Thoracic aorta (tissue), 2 donors: ENCODE measurements around the gene MCF2L2. TPM values are rescaled to one million over a fixed set of nuclear protein-coding genes. Genes with fewer than 3 reads are reported as not detected.

Source experiments
- ATAC-seq: fragments of 150-250 bp; one replicate; pipeline ENCODE4 v1.8.0; 2017; ENCODE audit warnings: low read depth; ENCODE audit not compliant: insufficient number of reproducible peaks, low FRiP score
- DNase-seq: peaks from one replicate; pipeline ENCODE4 v3.0.0-alpha.2; 2020; ENCODE audit warnings: low spot score
- H3K27ac ChIP-seq, 2 donors: fragments of 200-600 bp; sonication (generic); 1 replicate in 1 of 2; 2 replicates in 1 of 2; pipeline ENCODE4 v1.5.1; 2016; ENCODE audit warnings: mild to moderate bottlenecking in 2 of 2, moderate library complexity in 2 of 2
- H3K27me3 ChIP-seq: fragments of 200-600 bp; sonication (generic); replicated peaks from 2 replicates; pipeline ENCODE4 v1.6.0; 2016; ENCODE audit warnings: mild to moderate bottlenecking; ENCODE audit not compliant: insufficient read depth
- H3K36me3 ChIP-seq: fragments of 200-600 bp; sonication (generic); one replicate; pipeline ENCODE4 v1.5.1; 2016
- H3K4me1 ChIP-seq, 2 donors: fragments of 200-600 bp; sonication (generic); 1 replicate in 1 of 2; 2 replicates in 1 of 2; pipeline versions ENCODE4 v1.5.1 to v1.6.0; 2016; ENCODE audit warnings: low read depth in 2 of 2, mild to moderate bottlenecking in 1 of 2; ENCODE audit not compliant: control insufficient read depth in 1 of 2
- H3K4me3 ChIP-seq: fragments of 200-600 bp; sonication (generic); 2 replicates; pipeline ENCODE4 v1.5.1; 2016; ENCODE audit warnings: mild to moderate bottlenecking
- H3K9me3 ChIP-seq: fragments of 200-600 bp; sonication (generic); 2 replicates; pipeline ENCODE4 v1.5.1; 2016
- CTCF ChIP-seq: fragments of 200-600 bp; sonication (generic); IDR thresholded peaks from one replicate; pipeline ENCODE4 v1.5.1; 2019; ENCODE audit warnings: antibody characterized with exemption
- total RNA-seq, 2 donors: library from RNA; depleted of rRNA; stranded (reverse); fragments of >200 nt; gene quantifications; one replicate each; pipeline versions ENCODE4 v1.1.0 to v1.2.3, GENCODE V29; 2016

The MCF2L2 gene
- total RNA-seq, 2 donors from 2014 or later = 0.85 to 1.5 TPM

- TF ChIP-seq CTCF = no peak
Observed at GRCh38 chr3:183448369-183449128, 20.1 kb upstream of the MCF2L2 start.

GRCh38 chr3:183447206-183448001 lies 19.0 kb upstream of the MCF2L2 start:
- Histone ChIP-seq H3K27me3 (no peaks in the 10 kb centered on the region), H3K4me3 (peak overlapping the region; percentile 94), H3K9me3 (peaks cover 8% of the 10 kb centered on the region), H3K27ac (peak overlapping the region; percentile 44 to 52), H3K4me1 (peaks cover 8 to 21% of the 10 kb centered on the region in 2 donors), H3K36me3 (no peaks in the 10 kb centered on the region)
- DNase-seq = peak; percentile 48
- ATAC-seq = peak; percentile 55
- TF ChIP-seq CTCF = no peak

More at GRCh38 chr3:183448369-183449128, 20.1 kb upstream of the MCF2L2 start:
- Histone ChIP-seq H3K4me3 (peak overlapping the region; percentile 94), H3K36me3 (no peaks in the 10 kb centered on the region), H3K9me3 (peaks cover 7% of the 10 kb centered on the region), H3K4me1 (peaks cover 8 to 21% of the 10 kb centered on the region in 2 donors), H3K27me3 (no peaks in the 10 kb centered on the region), H3K27ac (no peak overlapping the region)
- ATAC-seq (no peak), DNase-seq (no peak)

GRCh38 chr3:183446838-183447205 lies 18.4 kb upstream of the MCF2L2 start:
- DNase-seq = no peak
- peak overlapping the region in 1 of 2 donors; percentile 52 for H3K27ac ChIP-seq

GRCh38 chr3:183444748-183445147 lies 16.3 kb upstream of the MCF2L2 start:
- Histone ChIP-seq H3K36me3 (no peaks in the 10 kb centered on the region), H3K27me3 (no peaks in the 10 kb centered on the region), H3K4me3 (no peak overlapping the region), H3K9me3 (peaks cover 8% of the 10 kb centered on the region), H3K4me1 (peaks cover 8 to 17% of the 10 kb centered on the region in 2 donors), H3K27ac (no peak overlapping the region)
- ATAC-seq = no peak
- TF ChIP-seq CTCF = no peak
- no peak for DNase-seq

More at GRCh38 chr3:183446838-183447205, 18.4 kb upstream of the MCF2L2 start:
- no peak for ATAC-seq
- TF ChIP-seq CTCF = no peak
- Histone ChIP-seq H3K4me1 (peaks cover 8 to 21% of the 10 kb centered on the region in 2 donors), H3K4me3 (peak overlapping the region; percentile 94), H3K36me3 (no peaks in the 10 kb centered on the region), H3K27me3 (no peaks in the 10 kb centered on the region), H3K9me3 (peaks cover 8% of the 10 kb centered on the region)
